ENCODE data around the gene TCP11L1. TPM values are rescaled to one million over a fixed set of nuclear protein-coding genes. Genes with fewer than 3 reads are reported as not detected.

Gene TCP11L1
- total RNA-seq, 2 donors from 2014 or later = 54.0 to 63.7 TPM

- Histone ChIP-seq H3K36me3 (ENCODE audit: control insufficient read depth, insufficient read depth, low read length) (peaks cover 81% of the 10 kb centered on the region), H3K9ac (ENCODE audit: extremely low read depth, low read length, poor library complexity, severe bottlenecking) (no peak overlapping the region), H3K27me3 (ENCODE audit: control insufficient read depth, insufficient read depth, low read length, poor library complexity, severe bottlenecking) (no peaks in the 10 kb centered on the region), H3K4me1 (ENCODE audit: control insufficient read depth, insufficient read depth, low read length) (peaks cover 4% of the 10 kb centered on the region), H3K27ac (ENCODE audit: low read depth, low read length) (no peak overlapping the region), H3K9me3 (ENCODE audit: control insufficient read depth, low read length) (no peaks in the 10 kb centered on the region), H3K4me3 (ENCODE audit: low read length) (no peak overlapping the region)
- peaks cover 12% of the 10 kb centered on the region for H3K4me1 Mint-ChIP-seq
- H3K27ac Mint-ChIP-seq = no peak overlapping the region
- WGBS, 2 experiments (ENCODE audit: insufficient coverage in 1 of 2, insufficient read length in 1 of 2) = 70 to 74% methylated on average over 12 to 22 of the region's 22 CpGs
- H3K9me3 Mint-ChIP-seq = no peaks in the 10 kb centered on the region
- TF ChIP-seq CTCF (conservative IDR thresholded peaks at IDR 0.05) = peak; percentile 96
- H3K27me3 Mint-ChIP-seq (ENCODE audit: insufficient read depth) = no peaks in the 10 kb centered on the region
- no peak overlapping the region for H3K4me3 Mint-ChIP-seq
- peaks cover 71% of the 10 kb centered on the region for H3K36me3 Mint-ChIP-seq (ENCODE audit: low read depth)
- peak; percentile 92 for DNase-seq
Observed at GRCh38 chr11:33065445-33066178, 26.2 kb downstream of the TCP11L1 start.

GRCh38 chr11:33067294-33067693 lies 27.9 kb downstream of the TCP11L1 start:
- H3K27me3 Mint-ChIP-seq (ENCODE audit: insufficient read depth) = no peaks in the 10 kb centered on the region
- Histone ChIP-seq H3K27me3 (ENCODE audit: control insufficient read depth, insufficient read depth, low read length, poor library complexity, severe bottlenecking) (no peaks in the 10 kb centered on the region), H3K4me1 (ENCODE audit: control insufficient read depth, insufficient read depth, low read length) (no peaks in the 10 kb centered on the region), H3K9ac (ENCODE audit: extremely low read depth, low read length, poor library complexity, severe bottlenecking) (no peak overlapping the region), H3K27ac (ENCODE audit: low read depth, low read length) (no peak overlapping the region), H3K36me3 (ENCODE audit: control insufficient read depth, insufficient read depth, low read length) (peaks cover 80% of the 10 kb centered on the region), H3K9me3 (ENCODE audit: control insufficient read depth, low read length) (no peaks in the 10 kb centered on the region), H3K4me3 (ENCODE audit: low read length) (no peak overlapping the region)
- DNase-seq = peak; percentile 15
- H3K4me3 Mint-ChIP-seq = no peak overlapping the region
- no peak overlapping the region for H3K27ac Mint-ChIP-seq
- peaks cover 11% of the 10 kb centered on the region for H3K4me1 Mint-ChIP-seq
- H3K9me3 Mint-ChIP-seq = no peaks in the 10 kb centered on the region
- WGBS, 2 experiments (ENCODE audit: insufficient coverage in 1 of 2, insufficient read length in 1 of 2) = 95 to 100% methylated on average over 2 to 3 of the region's 3 CpGs
- TF ChIP-seq CTCF (conservative IDR thresholded peaks at IDR 0.05) = no peak
- peaks cover 75% of the 10 kb centered on the region for H3K36me3 Mint-ChIP-seq (ENCODE audit: low read depth)

GRCh38 chr11:33068611-33069340 lies 29.4 kb downstream of the TCP11L1 start:
- Mint-ChIP-seq H3K4me1 (peaks cover 11% of the 10 kb centered on the region), H3K4me3 (no peak overlapping the region), H3K36me3 (ENCODE audit: low read depth) (peaks cover 76% of the 10 kb centered on the region), H3K27ac (no peak overlapping the region), H3K9me3 (no peaks in the 10 kb centered on the region), H3K27me3 (ENCODE audit: insufficient read depth) (no peaks in the 10 kb centered on the region)
- no peak overlapping the region for H3K9ac ChIP-seq (ENCODE audit: extremely low read depth, low read length, poor library complexity, severe bottlenecking)
- 83 to 96% methylated on average over 10 to 16 of the region's 17 CpGs for WGBS, 2 experiments (ENCODE audit: insufficient coverage in 1 of 2, insufficient read length in 1 of 2)
- H3K27ac ChIP-seq (ENCODE audit: low read depth, low read length) = no peak overlapping the region
- no peak for TF ChIP-seq CTCF (conservative IDR thresholded peaks at IDR 0.05)
- H3K4me3 ChIP-seq (ENCODE audit: low read length) = no peak overlapping the region
- no peaks in the 10 kb centered on the region for H3K27me3 ChIP-seq (ENCODE audit: control insufficient read depth, insufficient read depth, low read length, poor library complexity, severe bottlenecking)
- no peak for DNase-seq
- H3K9me3 ChIP-seq (ENCODE audit: control insufficient read depth, low read length) = no peaks in the 10 kb centered on the region
- H3K4me1 ChIP-seq (ENCODE audit: control insufficient read depth, insufficient read depth, low read length) = no peaks in the 10 kb centered on the region
- H3K36me3 ChIP-seq (ENCODE audit: control insufficient read depth, insufficient read depth, low read length) = peaks cover 81% of the 10 kb centered on the region

All from endodermal cell (in vitro differentiated cells).